Ovary (tissue), 9 donors: ENCODE data around the gene SLC26A3. TPM values are rescaled to one million over a fixed set of nuclear protein-coding genes. Genes with fewer than 3 reads are reported as not detected.

Experiments used
- DNase-seq, 5 donors: peaks; one replicate each; pipeline ENCODE4 v3.0.0-alpha.2; 2019 to 2020
- H3K27ac ChIP-seq, 2 donors: fragments of 200-600 bp; one replicate each; pipeline versions ENCODE4 v1.5.1 to v1.8.0; 2019 to 2022
- H3K27me3 ChIP-seq: fragments of 200-600 bp; one replicate; pipeline ENCODE4 v1.8.0; 2022
- H3K36me3 ChIP-seq: fragments of 200-600 bp; sonication (generic); one replicate; pipeline ENCODE4 v1.5.1; 2019
- H3K4me1 ChIP-seq: one replicate; pipeline ENCODE4 v1.8.1; 2013; ENCODE audit warnings: mild to moderate bottlenecking, moderate library complexity; ENCODE audit not compliant: insufficient read depth
- H3K4me3 ChIP-seq: fragments of 200-600 bp; sonication (generic); one replicate; pipeline ENCODE4 v1.5.1; 2017
- H3K9me3 ChIP-seq, 2 donors: fragments of 200-600 bp in 1 of 2; sonication (generic) in 1 of 2; one replicate each; pipeline versions ENCODE4 v1.5.1 to v1.8.1; 2013 to 2019; ENCODE audit warnings: mild to moderate bottlenecking in 1 of 2, moderate library complexity in 1 of 2
- EP300 ChIP-seq: sonication (generic); formaldehyde crosslinking; IDR thresholded peaks from one replicate; pipeline ENCODE4 v1.6.1; 2017; ENCODE audit warnings: antibody characterized with exemption
- POLR2A ChIP-seq: fragments of 450-650 bp; IDR thresholded peaks from one replicate; pipeline ENCODE4 v1.6.1; 2017; ENCODE audit warnings: antibody characterized with exemption, mild to moderate bottlenecking, moderate library complexity
- WGBS, 3 donors: extraction: QIAGEN DNeasy Blood & Tissue Kit in 1 of 3; methylation state at CpG; one replicate each; pipeline versions ENCODE4 v1.1.5 to v1.1.7; 2013 to 2017; 5-methylcytosine and 5-hydroxymethylcytosine counted together
- intact Hi-C, 4 donors: fragments of 100-400 bp; cut with DNase I; formaldehyde crosslinking; loops; one replicate each; pipeline versions ENCODE4 v1.11.0 to v1.15.1; 2022 to 2023
- polyA plus RNA-seq, 2 donors: library from polyadenylated mRNA; stranded (reverse); fragments of 200-250 nt in 1 of 2; fragments of 350-450 nt in 1 of 2; fragmentation: Illumina TruSeq in 1 of 2; extraction: RNeasy Lipid Tissue Mini Kit (QIAGEN cat#74804) in 1 of 2; gene quantifications; one replicate each; pipeline ENCODE4 v1.2.3, GENCODE V29; 2013 to 2014
- total RNA-seq, 7 donors: library from RNA; depleted of rRNA in 2 of 7; stranded (reverse); fragments of >200 nt in 2 of 7; fragmentation: NEBNext Ultra II Directional in 3 of 7; extraction: Animal tissue kit (Norgen Biotek cat#: 25700) in 3 of 7; gene quantifications; one replicate each; pipeline versions ENCODE4 v1.1.0 to v1.2.4, GENCODE V29; 2016 to 2023
- TF ChIP-seq, protein P1 (sequence below), 3 donors: fragments of 450-650 bp in 2 of 3; fragments of 200-600 bp in 1 of 3; IDR thresholded peaks; one replicate each; pipeline versions ENCODE4 v1.5.1 to v1.8.0; 2016 to 2022; ENCODE audit warnings: antibody characterized with exemption in 3 of 3, mild to moderate bottlenecking in 1 of 3
- donor health status: DM: no; HTN: no; CAD: no; lungs with moderate emphysema.
- donor health status: DM: no; HTN: no; CAD: no.
- donor health status: Bipolar disorder and iron deficiency.
- donor health status: DM: yes; HTN: yes; CAD: no.
- donor health status: DM: no; HTN: no; CAD: no.
- donor health status: DM: yes; HTN: yes; CAD: no.

SLC26A3 gene
- total and polyA plus RNA-seq, 9 donors = 0.06 to 1.9 (median 0.38) TPM; not detected in 3

DNA sequence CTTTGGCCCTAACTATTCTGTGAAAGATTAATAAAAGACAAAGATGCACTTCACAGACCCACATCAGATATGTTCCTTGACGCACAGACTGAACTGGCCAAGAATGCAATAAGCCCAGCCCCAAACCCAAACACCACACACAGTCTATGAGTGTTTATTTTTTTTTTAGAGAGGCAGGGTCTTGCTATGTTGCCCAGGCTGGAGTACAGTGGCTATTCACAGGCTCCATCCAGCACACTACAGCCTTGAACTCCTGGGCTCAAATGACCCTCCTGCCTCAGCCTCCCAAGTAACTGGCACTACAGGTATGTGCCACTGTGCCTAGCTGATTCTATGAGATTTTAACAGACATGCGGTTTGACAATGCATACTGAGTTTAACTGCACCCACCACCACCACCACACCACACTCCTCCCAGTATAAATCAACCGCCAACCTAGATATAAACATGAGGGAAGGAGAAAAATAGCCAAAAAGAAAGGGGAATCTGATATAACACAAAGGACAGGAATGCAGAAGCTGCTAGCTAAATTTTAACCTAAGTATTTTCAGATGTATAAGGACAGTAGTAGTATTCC, 35.1 kb upstream of the SLC26A3 start:
- Histone ChIP-seq H3K36me3 (no peaks in the 10 kb centered on the region), H3K9me3 (no peaks in the 10 kb centered on the region), H3K4me1 (peaks cover 3% of the 10 kb centered on the region), H3K27ac (no peak overlapping the region), H3K4me3 (no peak overlapping the region), H3K27me3 (no peaks in the 10 kb centered on the region)
- 89 to 95% (median 92%) methylated on average over 3 of the region's 3 CpGs for WGBS, 3 donors
- no peak for DNase-seq
- TF ChIP-seq, protein P1, sequence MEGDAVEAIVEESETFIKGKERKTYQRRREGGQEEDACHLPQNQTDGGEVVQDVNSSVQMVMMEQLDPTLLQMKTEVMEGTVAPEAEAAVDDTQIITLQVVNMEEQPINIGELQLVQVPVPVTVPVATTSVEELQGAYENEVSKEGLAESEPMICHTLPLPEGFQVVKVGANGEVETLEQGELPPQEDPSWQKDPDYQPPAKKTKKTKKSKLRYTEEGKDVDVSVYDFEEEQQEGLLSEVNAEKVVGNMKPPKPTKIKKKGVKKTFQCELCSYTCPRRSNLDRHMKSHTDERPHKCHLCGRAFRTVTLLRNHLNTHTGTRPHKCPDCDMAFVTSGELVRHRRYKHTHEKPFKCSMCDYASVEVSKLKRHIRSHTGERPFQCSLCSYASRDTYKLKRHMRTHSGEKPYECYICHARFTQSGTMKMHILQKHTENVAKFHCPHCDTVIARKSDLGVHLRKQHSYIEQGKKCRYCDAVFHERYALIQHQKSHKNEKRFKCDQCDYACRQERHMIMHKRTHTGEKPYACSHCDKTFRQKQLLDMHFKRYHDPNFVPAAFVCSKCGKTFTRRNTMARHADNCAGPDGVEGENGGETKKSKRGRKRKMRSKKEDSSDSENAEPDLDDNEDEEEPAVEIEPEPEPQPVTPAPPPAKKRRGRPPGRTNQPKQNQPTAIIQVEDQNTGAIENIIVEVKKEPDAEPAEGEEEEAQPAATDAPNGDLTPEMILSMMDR (IDR thresholded peaks at IDR 0.05) = no peak
- TF ChIP-seq POLR2A (no peak), EP300 (no peak)
- intact Hi-C loops = no loop called here

DNA sequence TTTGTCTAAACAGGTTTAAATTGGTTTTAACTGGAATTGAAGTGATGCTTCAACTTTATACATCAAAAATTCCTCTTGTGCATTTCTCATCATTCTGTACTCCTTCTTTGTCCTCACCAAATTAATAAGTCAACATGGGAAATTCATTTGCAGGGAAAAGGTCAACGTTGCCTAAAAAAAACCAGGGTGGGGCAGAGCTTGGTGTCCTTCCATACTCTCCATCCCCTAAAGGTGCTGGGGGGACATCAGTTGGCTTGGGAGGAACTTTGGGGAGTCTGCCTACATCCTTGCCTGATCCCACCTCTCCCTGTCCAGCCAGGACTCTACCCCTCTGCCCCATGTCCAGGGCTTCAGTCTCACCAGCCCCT, 34.1 kb upstream of the SLC26A3 start:
- intact Hi-C loops = no loop called here
- no peaks in the 10 kb centered on the region for H3K27me3 ChIP-seq
- 3 to 74% (median 39%) methylated on average over 1 of the region's 1 CpG for WGBS, 3 donors
- no peaks in the 10 kb centered on the region for H3K36me3 ChIP-seq
- H3K4me1 ChIP-seq = peaks cover 3% of the 10 kb centered on the region
- no peak overlapping the region for H3K4me3 ChIP-seq
- no peak for DNase-seq
- H3K27ac ChIP-seq = no peak overlapping the region
- TF ChIP-seq POLR2A (no peak), EP300 (no peak)
- TF ChIP-seq, protein P1 (IDR thresholded peaks at IDR 0.05) = no peak
- no peaks in the 10 kb centered on the region for H3K9me3 ChIP-seq

DNA sequence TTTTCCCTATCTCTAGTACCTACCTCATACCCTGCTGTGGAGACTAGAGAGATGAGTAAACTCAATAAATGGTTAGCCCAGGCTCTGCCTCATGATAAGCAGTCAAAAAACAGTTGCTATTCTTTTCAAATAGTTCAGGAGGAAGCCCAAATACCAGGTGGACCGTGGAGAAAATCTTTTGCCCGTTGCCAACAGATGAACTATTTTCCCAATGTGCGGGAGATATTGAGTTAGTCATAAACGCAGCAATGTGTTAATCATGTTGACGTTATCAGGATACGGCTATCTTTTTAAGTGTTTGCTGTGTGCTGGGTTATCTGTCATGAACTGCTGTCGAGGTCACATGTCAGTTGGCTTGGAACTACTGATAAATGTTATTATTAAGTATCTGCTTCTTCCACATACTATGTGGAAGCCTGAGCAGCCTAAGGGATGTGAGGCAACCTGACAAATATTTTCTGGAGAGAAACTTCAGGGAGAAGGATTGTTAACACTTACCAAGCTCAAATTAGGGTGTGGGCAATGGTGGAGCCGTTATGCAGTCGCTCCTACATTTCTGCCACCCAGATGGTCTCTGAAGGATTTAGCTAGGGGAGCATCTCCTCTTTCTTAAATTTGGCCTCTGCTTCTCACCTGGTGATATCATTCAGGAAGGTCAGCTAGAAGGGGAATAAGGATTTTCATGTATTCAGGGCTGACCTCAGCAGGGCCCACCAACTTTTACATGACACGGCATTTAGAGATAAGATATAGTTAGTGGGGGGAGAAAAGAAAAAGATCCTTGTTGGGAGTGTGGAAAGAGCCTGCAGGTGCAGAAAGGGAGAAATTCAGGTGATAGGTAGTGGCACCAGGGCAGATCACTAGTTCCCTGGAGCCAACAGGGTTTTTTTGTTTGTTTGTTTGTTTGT, 33.5 kb upstream of the SLC26A3 start:
- H3K27ac ChIP-seq = no peak overlapping the region
- peaks cover 3% of the 10 kb centered on the region for H3K4me1 ChIP-seq
- H3K9me3 ChIP-seq = no peaks in the 10 kb centered on the region
- no peaks in the 10 kb centered on the region for H3K36me3 ChIP-seq
- WGBS, 3 donors = 7 to 16% (median 10%) methylated on average over 10 of the region's 10 CpGs
- DNase-seq = no peak
- no peaks in the 10 kb centered on the region for H3K27me3 ChIP-seq
- intact Hi-C loops = no loop called here
- no peak overlapping the region for H3K4me3 ChIP-seq
- TF ChIP-seq POLR2A = no peak
- TF ChIP-seq EP300 = no peak
- TF ChIP-seq, protein P1 (IDR thresholded peaks at IDR 0.05) = no peak

DNA sequence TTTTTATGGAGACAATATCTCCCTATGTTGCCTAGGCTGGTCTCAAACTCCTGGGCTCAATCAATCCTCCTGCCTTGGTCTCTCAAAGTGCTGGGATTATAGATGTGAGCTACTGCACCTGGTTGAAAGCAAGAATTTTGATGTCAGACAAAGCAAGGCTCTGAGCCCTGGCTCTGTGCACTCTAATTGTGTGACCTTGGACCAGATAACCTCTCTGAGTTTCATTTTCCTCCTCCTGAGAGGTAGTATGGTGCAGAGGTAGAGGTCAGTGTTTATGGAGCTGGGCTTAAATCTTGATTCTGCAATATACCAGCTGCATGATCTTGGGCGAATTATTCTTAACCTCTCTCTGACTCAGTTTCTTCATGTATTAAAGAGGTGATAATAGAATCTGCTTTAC, 31.4 kb upstream of the SLC26A3 start:
- intact Hi-C loops = no loop called here
- Histone ChIP-seq H3K9me3 (no peaks in the 10 kb centered on the region), H3K4me1 (peaks cover 3% of the 10 kb centered on the region), H3K27me3 (no peaks in the 10 kb centered on the region), H3K36me3 (no peaks in the 10 kb centered on the region), H3K27ac (no peak overlapping the region), H3K4me3 (no peak overlapping the region)
- 91 to 94% (median 92%) methylated on average over 1 of the region's 1 CpG for WGBS, 3 donors
- DNase-seq = no peak
- TF ChIP-seq, protein P1 (IDR thresholded peaks at IDR 0.05) = no peak
- no peak for TF ChIP-seq EP300
- no peak for TF ChIP-seq POLR2A
